AG09309 (cell line): ENCODE measurements around the gene VPS8.

Experiments used
- DNase-seq: peaks from one replicate; pipeline ENCODE4 v3.0.0-alpha.2; 2010; ENCODE audit warnings: low read depth
- H3K4me3 ChIP-seq: 2 replicates; pipeline ENCODE4 v1.5.1; 2011; ENCODE audit warnings: mild to moderate bottlenecking, low read depth, low read length, moderate library complexity; ENCODE audit not compliant: control insufficient read depth
- CTCF ChIP-seq: IDR thresholded peaks from 2 replicates; pipeline ENCODE4 v1.5.1; 2011; ENCODE audit warnings: mild to moderate bottlenecking, low read depth, low read length, inconsistent platforms; ENCODE audit not compliant: insufficient read depth, control insufficient read depth; ENCODE audit errors: missing control alignments

Gene VPS8

GRCh38 chr3:184842433-184842832 is 30.5 kb downstream of the VPS8 start:
- no peak for DNase-seq
- TF ChIP-seq CTCF, result no peak
- H3K4me3 ChIP-seq, result no peak overlapping the region

GRCh38 chr3:184845819-184846218 is 33.9 kb downstream of the VPS8 start:
- no peak for TF ChIP-seq CTCF
- DNase-seq, result no peak
- no peak overlapping the region for H3K4me3 ChIP-seq

GRCh38 chr3:184846496-184846895 is 34.5 kb downstream of the VPS8 start:
- no peak for TF ChIP-seq CTCF
- H3K4me3 ChIP-seq, result no peak overlapping the region
- DNase-seq, result no peak

GRCh38 chr3:184848934-184849333 is 37.0 kb downstream of the VPS8 start:
- DNase-seq, result no peak
- H3K4me3 ChIP-seq, result no peak overlapping the region
- no peak for TF ChIP-seq CTCF

- H3K4me3 ChIP-seq, result no peak overlapping the region
- TF ChIP-seq CTCF, result no peak
- no peak for DNase-seq
These were observed 38.2 kb downstream of the VPS8 start for GRCh38 chr3:184850201-184850600.

DNA sequence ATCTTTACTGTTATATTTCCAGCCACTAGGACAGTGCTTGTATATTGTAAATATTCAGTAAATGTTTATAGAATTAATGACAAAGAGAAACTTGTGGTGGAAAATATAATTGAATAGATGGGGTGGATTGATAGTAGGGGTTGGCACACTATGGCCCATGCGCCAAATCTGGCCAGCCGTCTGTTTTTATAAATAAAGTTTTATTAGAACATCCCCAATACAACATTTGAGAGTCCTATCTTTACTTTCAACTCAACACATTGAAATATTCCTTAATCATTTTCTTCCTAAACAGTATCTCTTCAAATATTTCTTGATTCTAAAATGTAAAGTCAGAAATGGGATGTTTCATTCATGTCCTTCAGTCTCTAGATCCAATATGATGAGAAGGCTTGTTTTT is 45.1 kb downstream of the VPS8 start:
- DNase-seq, result no peak
- no peak overlapping the region for H3K4me3 ChIP-seq
- no peak for TF ChIP-seq CTCF

- no peak for DNase-seq
- H3K4me3 ChIP-seq, result no peak overlapping the region
- TF ChIP-seq CTCF, result no peak
These were observed 52.0 kb downstream of the VPS8 start for GRCh38 chr3:184864000-184864399.
